GM18873 (cell line): ENCODE measurements around the gene GATB.
"Not testable (repeated sequence)": the region's sequence is repeated elsewhere in the genome, so short reads cannot be mapped to it uniquely, and the experiment has no call there.

ENCODE experiments used
- ATAC-seq: cut with Tn5 transposase; IDR thresholded peaks from one replicate; pipeline ENCODE4 v1.9.1; 2021; ENCODE audit warnings: mild to moderate bottlenecking, moderate library complexity, moderate number of reproducible peaks; ENCODE audit not compliant: unreplicated experiment, low FRiP score

The GATB gene

DNA sequence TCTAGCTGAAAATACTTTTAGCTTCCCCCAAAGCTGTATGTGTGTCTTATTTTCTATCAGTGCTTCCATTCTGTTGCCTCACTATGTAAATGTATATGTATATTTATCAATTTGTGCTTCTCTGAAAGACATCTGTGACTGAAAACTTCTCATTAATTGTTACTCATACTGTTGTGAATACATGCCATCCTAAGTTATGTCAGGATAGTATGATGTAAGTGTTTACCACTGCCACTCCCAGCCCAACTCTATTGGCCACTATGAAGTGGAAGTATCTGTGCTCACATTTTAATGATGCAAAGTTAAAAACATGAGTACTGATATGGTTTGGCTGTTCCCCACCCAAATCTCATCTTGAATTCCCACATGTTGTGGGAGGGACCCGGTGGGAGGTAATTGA lies 24.4 kb downstream of the GATB start:
- no peak for ATAC-seq

DNA sequence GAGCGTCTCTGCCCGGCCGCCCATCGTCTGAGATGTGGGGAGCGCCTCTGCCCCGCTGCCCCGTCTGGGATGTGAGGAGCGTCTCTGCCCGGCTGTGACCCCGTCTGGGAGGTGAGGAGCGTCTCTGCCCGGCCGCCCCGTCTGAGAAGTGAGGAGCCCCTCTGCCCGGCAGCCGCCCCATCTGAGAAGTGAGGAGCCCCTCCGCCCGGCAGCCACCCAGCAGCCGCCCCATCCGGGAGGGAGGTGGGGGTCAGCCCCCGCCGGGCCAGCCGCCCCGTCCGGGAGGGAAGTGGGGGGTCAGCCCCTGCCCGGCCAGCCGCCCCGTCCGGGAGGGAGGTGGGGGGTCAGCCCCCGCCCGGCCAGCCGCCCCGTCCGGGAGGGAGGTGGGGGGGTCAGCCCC lies 29.1 kb downstream of the GATB start:
- ATAC-seq = not testable (repeated sequence)

DNA sequence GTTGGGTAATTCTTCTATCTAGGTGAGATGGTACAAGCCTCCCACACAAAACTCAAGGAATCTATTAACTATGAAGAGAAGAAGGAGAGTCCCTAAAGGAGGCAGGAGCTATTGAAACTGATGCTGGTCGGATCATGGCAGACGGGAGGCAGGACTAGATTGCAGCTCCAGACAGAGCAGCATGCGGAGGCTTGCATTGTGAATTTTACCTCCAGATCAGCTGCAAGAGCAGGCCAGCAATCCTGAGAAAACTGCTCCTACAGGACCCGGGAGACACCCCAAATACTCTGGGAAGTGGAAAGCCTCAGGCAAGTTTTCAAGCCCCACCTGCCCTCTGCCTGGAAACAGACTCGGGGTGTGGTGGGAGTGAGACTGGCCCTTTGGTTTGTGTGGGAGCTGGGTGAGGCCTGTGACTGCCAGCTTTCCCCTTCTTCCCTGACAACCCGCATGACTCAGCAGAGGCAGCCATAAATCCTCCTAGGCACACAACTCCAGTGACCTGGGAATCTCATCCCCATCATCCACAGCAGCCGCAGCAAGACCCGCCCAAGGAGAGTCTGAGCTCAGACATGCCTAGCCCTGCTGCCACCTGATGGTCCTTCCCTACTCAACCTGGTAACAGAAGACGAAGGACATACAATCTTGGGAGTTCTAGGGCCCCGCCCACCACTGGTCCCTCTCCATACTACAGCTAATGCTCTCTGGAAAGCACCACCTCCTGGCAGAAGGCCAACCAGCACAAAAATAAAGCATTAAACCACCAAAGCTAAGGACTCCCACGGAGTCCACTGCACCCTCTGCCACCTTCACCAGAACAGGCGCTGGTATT lies 30.9 kb downstream of the GATB start:
- no peak for ATAC-seq

DNA sequence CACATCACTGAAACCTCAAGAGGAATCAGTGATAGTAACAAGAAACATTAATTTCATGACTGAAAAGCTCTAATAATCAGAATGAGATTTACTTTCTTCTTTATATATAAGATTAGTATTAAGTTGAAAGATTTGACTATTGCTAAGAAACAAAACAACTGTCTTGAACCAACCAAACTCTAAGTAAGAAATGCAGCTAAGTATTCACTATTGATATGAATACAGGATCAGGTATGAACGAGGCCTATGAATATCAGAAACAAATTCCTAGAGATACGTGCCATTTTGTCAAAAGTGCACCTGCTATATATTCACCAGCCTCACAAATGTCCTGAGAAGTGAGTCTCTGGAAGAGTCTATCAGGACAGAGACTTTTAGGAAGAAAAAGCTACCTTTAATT lies 32.1 kb downstream of the GATB start:
- ATAC-seq = no peak

DNA sequence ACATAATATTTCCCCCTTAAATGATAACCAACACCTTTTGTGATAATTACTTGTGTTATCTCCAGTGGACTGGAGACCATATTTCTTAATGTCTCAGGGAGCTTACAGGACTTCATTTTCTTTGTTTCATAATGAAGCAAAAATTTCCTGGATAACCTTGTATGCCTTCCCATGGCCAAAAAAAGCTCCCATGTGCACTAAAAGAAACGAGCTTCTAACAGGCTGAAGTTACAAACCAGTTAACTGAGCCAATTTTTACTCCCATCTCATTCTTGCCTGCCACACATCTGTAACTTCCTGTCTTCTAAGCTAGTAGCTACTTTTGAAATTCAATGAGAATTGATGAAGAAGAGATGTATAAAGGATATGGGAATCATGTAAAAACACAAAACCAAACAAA lies 32.8 kb downstream of the GATB start:
- no peak for ATAC-seq

DNA sequence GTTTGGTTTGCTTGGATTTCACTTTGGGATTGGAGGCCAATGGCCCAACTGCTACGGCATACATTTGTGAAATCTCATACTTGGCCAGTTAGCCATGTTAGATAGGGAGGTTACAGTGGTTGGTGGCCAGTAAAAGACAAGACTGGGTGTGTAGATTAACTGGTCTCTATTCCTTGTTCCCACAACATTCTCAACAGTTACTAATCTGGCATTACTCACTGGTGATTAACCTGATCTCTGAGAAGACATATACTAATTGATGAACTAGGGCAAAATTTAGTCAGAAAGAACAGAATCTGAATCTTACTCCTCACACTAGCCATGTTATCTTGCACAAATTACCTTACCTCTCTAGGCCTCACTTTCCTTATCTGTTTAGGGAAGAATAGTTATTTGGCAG lies 33.4 kb downstream of the GATB start:
- no peak for ATAC-seq

DNA sequence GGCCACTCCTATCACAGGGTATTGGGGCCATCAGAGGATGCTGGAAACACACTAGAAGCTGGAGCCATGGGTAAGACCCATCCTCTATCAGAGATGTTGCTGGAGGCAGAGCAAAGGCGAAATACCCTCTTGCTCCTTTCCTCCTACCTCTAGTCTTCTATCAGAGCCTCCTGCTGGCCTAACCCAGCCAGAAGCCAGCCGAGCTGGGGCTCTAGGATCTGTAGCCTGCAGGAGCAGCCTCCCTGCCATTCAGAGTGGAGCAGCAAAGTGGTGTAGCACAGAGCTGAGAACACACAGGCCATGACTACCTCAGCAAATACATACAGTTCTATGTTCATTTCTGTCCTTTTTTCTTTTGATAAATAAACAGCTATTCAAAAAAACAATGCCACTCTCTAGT lies 35.7 kb downstream of the GATB start:
- ATAC-seq = no peak

DNA sequence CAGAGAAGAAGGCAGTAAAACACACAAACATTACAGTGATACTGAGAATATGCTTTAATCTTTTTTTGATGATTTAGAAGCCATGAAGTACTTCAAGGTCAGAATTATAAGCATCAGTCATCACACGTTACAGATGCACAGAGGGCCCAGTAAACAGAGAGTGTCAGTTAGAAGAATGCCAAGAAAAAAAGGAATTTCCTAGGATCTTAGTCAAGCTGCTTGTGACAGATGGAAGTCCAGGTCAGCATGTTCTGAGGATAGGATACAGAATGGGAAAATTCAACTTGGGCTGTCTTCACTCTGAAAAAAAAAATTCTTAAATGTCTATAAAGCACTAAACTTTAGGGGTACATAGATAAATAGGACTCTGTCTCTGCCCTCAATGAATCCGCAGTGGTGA lies 38.9 kb downstream of the GATB start:
- ATAC-seq = no peak

DNA sequence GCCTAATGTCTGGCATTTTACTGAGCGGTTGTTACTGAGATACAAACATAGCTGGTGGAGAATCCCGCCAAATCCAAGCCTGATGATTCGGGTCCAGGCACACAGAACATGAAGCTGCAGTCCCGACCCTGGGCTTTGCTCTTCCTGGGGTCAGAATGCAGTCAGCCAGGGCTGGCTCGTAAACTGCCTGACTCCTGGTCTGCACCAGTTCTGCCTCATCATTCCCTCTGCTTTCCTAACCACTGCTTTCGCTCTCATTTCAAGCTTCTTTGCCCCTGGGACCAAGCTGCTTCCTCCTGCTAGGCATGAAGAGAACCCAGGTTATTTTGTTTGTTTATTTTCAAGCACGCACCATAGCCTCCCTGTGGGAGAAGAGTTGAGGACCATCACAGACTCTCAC lies 39.3 kb downstream of the GATB start:
- ATAC-seq = no peak

DNA sequence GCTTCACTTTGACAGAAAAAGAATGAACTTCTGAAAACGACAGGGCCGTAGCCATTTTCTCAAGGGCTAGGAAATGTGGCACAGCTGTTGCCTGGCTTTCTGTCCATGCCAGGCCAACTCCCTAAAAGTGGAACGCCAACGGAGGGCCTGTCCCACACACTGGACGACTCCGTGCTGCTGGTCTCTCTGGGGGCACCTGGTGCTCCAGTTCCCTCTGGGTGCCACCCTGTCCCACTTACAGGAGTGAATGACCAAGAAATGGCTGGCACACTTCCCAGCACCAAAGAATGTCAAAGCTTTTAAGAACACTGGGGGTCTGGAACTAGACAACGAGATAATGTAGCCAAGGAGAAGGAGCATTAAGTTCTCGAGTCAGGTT lies 40.9 kb downstream of the GATB start:
- no peak for ATAC-seq

DNA sequence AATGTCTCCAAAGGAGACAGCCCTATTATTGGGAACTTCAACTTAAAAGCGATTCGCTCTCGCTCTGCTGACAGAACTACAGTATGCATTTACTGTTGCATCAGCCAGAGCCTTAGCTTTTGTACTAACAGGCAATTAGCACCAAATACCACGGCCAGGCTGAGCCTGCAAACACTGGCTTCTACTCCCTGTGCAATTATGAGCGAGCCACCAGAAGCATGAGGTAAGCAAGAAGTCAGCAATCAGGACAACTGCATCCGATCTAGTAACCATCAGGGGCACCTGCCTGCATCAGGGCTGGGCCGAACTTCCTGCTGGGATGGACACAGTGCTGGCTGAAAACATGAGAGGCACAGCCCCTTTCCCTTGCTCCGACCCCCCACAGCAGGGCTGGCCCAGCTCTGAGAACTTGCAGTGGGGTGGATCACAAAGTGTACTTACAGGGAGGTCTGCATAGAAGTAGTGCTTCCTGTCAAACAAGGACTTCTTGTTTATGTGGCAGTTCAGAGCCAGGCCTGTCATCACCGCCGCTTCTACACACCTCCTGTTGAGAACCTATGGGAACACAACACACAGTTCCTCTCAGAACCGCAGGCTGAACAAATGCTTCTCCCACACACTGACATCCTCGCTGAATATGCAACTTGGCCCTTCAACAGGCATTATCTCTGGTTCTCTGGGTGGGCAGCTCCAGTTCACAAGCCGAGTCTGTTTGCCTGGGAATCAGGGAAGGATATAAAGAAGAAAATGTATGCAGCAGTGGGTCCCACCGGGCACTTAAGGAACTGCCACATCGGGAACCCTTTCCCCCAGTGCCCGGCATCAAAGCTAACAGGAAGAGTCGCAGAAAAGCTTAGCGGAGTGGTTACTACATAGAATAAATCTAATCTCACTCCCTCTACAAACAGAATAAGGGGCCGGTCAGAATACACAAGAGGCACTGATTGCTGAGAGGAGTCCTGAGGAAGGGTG lies 41.5 kb downstream of the GATB start:
- no peak for ATAC-seq

DNA sequence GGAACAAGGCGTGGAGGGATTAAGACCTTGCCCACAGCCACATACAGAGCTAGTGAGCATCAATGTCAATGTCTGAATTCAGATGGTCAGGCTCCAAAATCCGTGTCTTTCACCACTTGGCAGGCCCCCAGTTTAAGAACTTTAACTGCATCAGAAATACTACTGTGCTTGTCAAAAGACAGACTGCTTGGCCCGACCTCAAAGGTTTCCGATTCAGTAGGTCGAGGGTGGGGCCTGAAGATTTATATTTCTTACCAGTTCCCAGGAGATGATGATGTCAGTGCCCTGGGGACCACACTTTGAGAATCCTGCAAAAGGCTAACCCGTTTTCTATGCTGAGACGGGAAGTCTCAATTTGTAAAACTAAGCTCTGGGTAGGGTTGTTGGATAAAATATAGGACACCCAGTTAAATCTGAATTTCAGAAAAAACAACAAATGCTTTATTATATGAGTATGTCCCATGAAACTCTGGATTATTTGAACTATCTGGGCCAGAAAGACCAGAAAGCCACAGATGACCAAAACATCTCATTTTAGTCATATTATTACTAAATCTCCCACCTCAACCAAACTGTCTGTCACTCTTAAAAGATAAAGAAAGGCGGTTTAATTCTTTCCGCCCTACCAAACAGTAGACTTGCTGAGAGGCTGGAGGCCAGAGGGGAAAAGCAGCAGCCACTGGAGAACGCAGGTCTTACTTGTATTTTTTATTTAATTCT lies 42.7 kb downstream of the GATB start:
- no peak for ATAC-seq

DNA sequence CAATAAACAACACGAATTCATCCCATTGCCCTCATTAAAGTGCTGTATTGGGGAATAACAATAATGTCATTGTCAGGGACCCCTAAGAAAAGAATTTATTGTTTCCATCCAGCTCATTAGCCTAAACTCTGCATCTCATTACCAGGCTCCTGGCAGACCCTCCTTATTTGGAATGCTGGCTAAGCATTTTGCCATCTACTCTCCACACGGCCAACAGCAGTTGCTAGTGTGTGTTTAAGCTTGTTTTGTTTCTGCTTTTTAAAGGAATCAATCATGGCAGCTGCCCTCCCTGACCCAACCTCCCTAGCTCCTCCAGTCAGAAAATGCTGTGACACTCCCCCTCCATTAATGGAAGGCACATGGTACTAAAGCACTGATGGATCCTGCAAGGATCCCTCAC lies 43.5 kb downstream of the GATB start:
- no peak for ATAC-seq

DNA sequence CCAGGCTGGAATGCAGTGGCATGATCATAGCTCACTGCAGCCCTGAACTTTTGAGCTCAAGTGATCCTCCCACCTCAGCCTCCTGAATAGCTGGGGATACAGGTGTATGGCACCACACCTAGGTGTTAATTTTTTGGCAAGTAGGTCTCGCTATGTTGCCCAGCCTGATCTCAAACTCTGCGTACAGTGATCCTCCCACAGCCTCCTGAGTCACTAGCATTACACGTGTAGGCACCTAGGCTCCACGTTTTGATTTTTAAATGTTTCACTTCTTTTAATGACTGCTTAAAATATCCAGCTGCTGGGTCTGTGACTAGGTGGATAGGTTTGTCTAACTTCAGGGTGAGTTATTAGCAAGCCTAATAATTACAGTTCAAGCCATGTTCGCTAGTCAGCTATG lies 44.5 kb downstream of the GATB start:
- no peak for ATAC-seq

DNA sequence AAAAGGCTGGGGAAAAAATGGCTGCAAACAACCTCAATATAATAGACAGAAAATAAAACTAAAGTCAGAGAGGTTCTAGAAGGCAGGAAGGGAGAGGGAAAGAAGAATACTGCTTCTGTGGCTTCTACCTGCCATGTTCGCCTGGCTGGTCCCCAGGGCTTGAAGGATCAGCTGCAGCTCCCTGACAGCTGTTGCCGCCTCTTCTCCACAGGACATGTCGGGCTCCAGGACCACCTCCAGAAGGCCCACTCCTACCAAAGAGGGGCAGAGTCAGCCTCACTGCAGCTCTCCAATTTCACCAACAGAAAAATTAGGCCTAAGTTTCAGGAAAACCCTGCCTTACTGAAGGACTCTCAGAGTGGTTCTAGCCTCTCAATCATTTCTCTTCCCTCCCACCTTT lies 44.9 kb downstream of the GATB start:
- ATAC-seq = no peak

DNA sequence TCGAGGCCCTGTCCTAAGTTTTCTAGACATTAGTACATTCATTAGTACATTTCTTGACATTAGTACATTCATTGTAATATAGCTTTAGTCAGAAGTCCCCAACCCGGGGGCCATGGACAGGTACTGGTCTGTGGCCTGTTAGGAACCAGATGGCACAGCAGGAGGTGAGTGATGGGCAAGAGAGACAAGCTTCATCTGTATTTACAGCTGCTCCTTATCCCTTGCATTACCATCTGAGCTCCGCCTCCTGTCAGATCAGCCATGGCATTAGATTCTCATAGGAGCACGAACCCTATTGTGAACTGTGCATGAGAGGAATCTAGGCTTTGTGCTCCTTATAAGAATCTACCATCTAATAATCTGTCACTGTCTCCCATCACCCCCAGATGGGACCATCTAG lies 48.0 kb downstream of the GATB start:
- ATAC-seq = no peak

DNA sequence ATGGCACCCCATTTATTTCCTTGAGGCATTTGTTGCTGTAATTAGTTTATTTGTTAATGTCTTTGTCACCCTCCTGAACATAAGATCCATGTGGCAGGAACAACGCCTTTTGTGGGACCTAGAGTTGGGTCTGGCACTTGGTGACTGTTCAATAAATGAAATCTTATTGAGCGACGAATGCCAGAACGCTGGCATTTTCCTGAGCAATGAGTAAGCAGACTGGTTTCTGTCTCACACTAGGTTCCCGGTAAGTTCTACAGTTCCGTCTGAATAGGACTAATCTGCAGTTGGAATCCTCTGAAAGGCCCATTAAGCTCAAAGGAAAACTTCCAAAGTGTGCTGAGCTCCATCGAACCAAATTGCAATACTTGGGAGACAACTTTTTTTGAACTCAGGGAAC lies 49.2 kb downstream of the GATB start:
- no peak for ATAC-seq

DNA sequence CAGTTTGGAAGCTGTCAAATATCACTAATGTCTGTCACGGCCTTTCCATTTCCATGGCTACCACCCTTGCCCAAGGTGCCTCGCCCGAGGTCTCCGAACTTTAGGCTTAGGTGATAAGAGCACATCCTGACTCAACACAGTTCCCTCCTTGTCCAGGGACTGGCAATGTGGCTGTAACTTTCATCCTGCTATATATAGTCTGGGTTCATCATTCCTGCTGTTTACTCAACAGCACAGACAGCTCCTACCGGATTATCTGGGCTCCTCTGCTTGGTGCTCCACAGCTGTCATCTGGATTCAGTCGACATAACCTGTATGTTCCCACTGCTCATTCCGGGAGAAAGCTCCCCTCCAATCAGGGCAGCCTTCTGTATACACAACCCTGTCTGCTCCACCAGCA lies 51.2 kb downstream of the GATB start:
- no peak for ATAC-seq

DNA sequence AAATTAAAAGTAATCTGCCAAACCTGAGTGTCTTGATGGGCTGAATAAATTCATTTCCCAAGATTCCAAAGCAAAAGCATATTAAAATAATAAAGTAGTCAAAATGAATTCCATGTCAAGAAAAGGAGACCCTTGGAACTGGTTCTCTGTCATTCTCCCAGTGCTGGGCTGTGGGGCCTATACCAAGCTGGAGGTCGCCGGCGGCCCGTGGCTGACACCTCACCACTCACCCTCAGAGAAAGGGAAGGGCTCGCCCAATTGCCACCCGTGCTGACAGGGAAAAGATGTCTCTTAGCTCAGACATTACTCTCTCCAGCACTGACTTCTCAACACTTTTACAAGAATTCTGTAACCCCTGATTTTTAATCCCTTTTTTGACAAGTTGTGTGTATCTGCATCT lies 51.7 kb downstream of the GATB start:
- ATAC-seq = no peak

DNA sequence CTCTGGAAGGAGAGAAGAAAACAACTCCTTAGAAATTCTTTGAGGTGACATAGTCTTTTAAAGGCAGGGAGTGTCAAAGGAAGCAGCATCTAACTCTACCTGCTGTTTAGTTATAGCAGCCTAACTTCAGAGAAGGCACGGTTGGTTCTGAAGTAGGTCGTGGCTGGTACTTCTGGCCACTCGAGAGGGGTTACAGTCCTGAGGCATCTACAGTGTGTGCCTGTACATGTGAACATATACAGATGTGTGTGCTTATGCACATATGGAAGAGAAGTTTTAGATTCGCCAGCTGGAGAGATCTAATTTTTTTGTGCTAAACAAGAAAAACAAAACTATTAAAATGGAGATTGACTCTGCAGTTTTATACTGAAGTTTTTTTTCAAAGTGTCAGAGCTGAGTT lies 52.7 kb downstream of the GATB start:
- ATAC-seq = no peak

DNA sequence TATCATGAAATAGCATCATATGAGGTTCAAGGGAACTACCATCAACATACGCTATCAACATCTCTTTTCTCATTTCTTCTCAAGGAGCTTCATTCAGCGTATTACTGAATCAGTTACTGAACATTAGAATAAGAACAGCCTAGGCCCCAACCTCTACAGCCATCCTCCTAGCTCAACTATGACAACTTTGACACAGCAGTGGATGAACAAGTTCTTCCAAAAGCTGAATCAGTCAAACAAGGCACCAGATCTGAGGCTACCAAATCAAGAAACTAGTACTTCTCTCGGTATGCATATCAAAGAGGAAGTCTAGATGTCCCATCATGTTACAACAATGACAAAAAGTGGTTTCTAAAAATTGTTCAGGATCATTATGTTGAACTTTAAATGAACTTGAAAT lies 57.4 kb downstream of the GATB start:
- no peak for ATAC-seq
